HepG2 (cell line): ENCODE data around the gene PDGFA. TPM values are rescaled to one million over a fixed set of nuclear protein-coding genes. Genes with fewer than 3 reads are reported as not detected.

Experiments
- ATF7 ChIP-seq, 2 experiments: fragments of 450-650 bp in 1 of 2; sonication (generic) in 1 of 2; formaldehyde crosslinking in 1 of 2; IDR thresholded peaks; 2 replicates each; pipeline versions ENCODE4 v1.4.0 to v1.6.1; 2016 to 2020; ENCODE audit warnings: antibody characterized with exemption in 1 of 2, mild to moderate bottlenecking in 1 of 2, missing genetic modification reagents in 1 of 2
- ATF7-NPFF ChIP-seq: sonication (generic); formaldehyde crosslinking; IDR thresholded peaks from 2 replicates; pipeline ENCODE4 v1.8.1; 2023; ENCODE audit warnings: mild to moderate bottlenecking, low read depth, missing genetic modification reagents, moderate library complexity
- CEBPB ChIP-seq: IDR thresholded peaks from 2 replicates; pipeline ENCODE4 v1.6.1; 2011; ENCODE audit warnings: low read depth, low read length, improper control_type of control experiment, borderline replicate concordance
- ELF1 ChIP-seq: sonication (generic); formaldehyde crosslinking; IDR thresholded peaks from 2 replicates; pipeline ENCODE4 v1.4.0; 2020; ENCODE audit warnings: missing genetic modification reagents
- JUND ChIP-seq: sonication (generic); formaldehyde crosslinking; IDR thresholded peaks from 2 replicates; pipeline ENCODE4 v1.8.0; 2022; ENCODE audit warnings: mild to moderate bottlenecking, missing genetic modification reagents
- MLX ChIP-seq: IDR thresholded peaks from 2 replicates; pipeline ENCODE4 v1.6.1; 2016
- NR2F6 ChIP-seq, 2 experiments: IDR thresholded peaks; 2 replicates each; pipeline ENCODE4 v1.6.1; 2016; ENCODE audit warnings: antibody characterized with exemption in 1 of 2, mild to moderate bottlenecking in 1 of 2
- PAF1 ChIP-seq: IDR thresholded peaks from 2 replicates; pipeline ENCODE4 v1.6.1; 2016; ENCODE audit warnings: missing genetic modification reagents, missing compliant biosample characterization
- SALL1 ChIP-seq: sonication (generic); formaldehyde crosslinking; IDR thresholded peaks from 2 replicates; pipeline ENCODE4 v1.8.0; 2022; ENCODE audit warnings: mild to moderate bottlenecking, missing genetic modification reagents
- SALL2 ChIP-seq: sonication (generic); formaldehyde crosslinking; IDR thresholded peaks from 2 replicates; pipeline ENCODE4 v1.8.1; 2023; ENCODE audit warnings: mild to moderate bottlenecking, missing genetic modification reagents, inconsistent platforms
- TMF1 ChIP-seq: sonication (generic); formaldehyde crosslinking; IDR thresholded peaks from 2 replicates; pipeline ENCODE4 v1.8.1; 2022; ENCODE audit warnings: low read depth, missing genetic modification reagents
- ZFP36L2 ChIP-seq: sonication (generic); formaldehyde crosslinking; IDR thresholded peaks from 2 replicates; pipeline ENCODE4 v1.4.0; 2020; ENCODE audit warnings: missing genetic modification reagents
- ZNF17 ChIP-seq: sonication (generic); formaldehyde crosslinking; IDR thresholded peaks from 2 replicates; pipeline ENCODE4 v1.5.0; 2020; ENCODE audit warnings: mild to moderate bottlenecking, missing genetic modification reagents
- ZNF275 ChIP-seq: sonication (generic); formaldehyde crosslinking; IDR thresholded peaks from 2 replicates; pipeline ENCODE4 v1.8.0; 2022; ENCODE audit warnings: missing genetic modification reagents, mild to moderate bottlenecking, inconsistent platforms, borderline replicate concordance
- ZNF33B ChIP-seq: sonication (generic); formaldehyde crosslinking; IDR thresholded peaks from 2 replicates; pipeline ENCODE4 v1.5.1; 2020; ENCODE audit warnings: mild to moderate bottlenecking, missing genetic modification reagents
- ZNF687 ChIP-seq: sonication (generic); formaldehyde crosslinking; IDR thresholded peaks from 2 replicates; pipeline ENCODE4 v1.5.1; 2020; ENCODE audit warnings: mild to moderate bottlenecking, missing genetic modification reagents, moderate library complexity
- polyA plus RNA-seq, 8 experiments: library from polyadenylated mRNA; depleted of rRNA in 3 of 8; stranded (reverse) in 7 of 8; unstranded in 1 of 8; fragments of >200 nt; fragmentation: Illumina TruSeq in 4 of 8; extraction: Trizol in 4 of 8; gene quantifications; 2 replicates each; pipeline versions ENCODE4 v1.2.1 to v1.2.3, GENCODE V29; 2011 to 2016; ENCODE audit warnings: low read depth in 4 of 8, missing spikeins in 1 of 8, mixed read lengths in 1 of 8; ENCODE audit not compliant: insufficient read depth in 1 of 8
- total RNA-seq, 5 experiments: library from RNA; depleted of rRNA; stranded (reverse); fragments of >200 nt; fragmentation: Illumina TruSeq; extraction: Trizol; gene quantifications; 2 replicates each; pipeline ENCODE4 v1.2.3, GENCODE V29; 2016; ENCODE audit warnings: low read depth in 1 of 5

The PDGFA gene
- total and polyA plus RNA-seq, 2 of the 13 experiments (the other 11 are each of a cell fraction or from before 2014, with no cell fraction given) = 1.5 to 3.4 TPM

GRCh38 chr7:537911-538634 lies 18.4 kb upstream of the PDGFA start (continued):
- TF ChIP-seq ZNF17 (CRISPR knock-in tag) (no peak), ATF7 (IDR thresholded peaks at IDR 0.05) (no peak), ATF7 (CRISPR knock-in tag; IDR thresholded peaks at IDR 0.05) (0 out of 2 replicates have a peak, but pooled peaks have one; percentile 22), SALL1 (CRISPR knock-in tag) (0 out of 2 replicates have a peak, but pooled peaks have one; percentile 6), ATF7-NPFF (CRISPR knock-in tag) (0 out of 2 replicates have a peak, but pooled peaks have one; percentile 11), JUND (peak; percentile 63), SALL2 (peak; percentile 40; the same call in 1 of the 2 replicates), ELF1 (peak; percentile 57; the same call in 1 of the 2 replicates), MLX (CRISPR knock-in tag) (no peak), CEBPB (no peak), PAF1 (CRISPR knock-in tag) (no peak), ZNF687 (CRISPR knock-in tag) (peak; percentile 43), NR2F6 (IDR thresholded peaks at IDR 0.05) (peak; percentile 27; the same call in 1 of the 2 replicates), NR2F6 (CRISPR knock-in tag; IDR thresholded peaks at IDR 0.05) (peak; percentile 52; the same call in 1 of the 2 replicates), ZNF33B (CRISPR knock-in tag) (no peak), ZNF275 (CRISPR knock-in tag) (no peak), TMF1 (CRISPR knock-in tag) (no peak), ZFP36L2 (no peak)
